ENCODE measurements around the gene CYP17A1.
"Not testable (repeated sequence)": the region's sequence is repeated elsewhere in the genome, so short reads cannot be mapped to it uniquely, and the experiment has no call there.

Gene CYP17A1

GRCh38 chr10:102835007-102835482, 2.2 kb downstream of the CYP17A1 start:
- no peak for DNase-seq (ENCODE audit: low read depth)

- DNase-seq (ENCODE audit: low read depth) = no peak
Observed at GRCh38 chr10:102834143-102834542, 3.1 kb downstream of the CYP17A1 start.

- DNase-seq (ENCODE audit: low read depth) = no peak
Observed at GRCh38 chr10:102832987-102833386, 4.2 kb downstream of the CYP17A1 start.

- DNase-seq (ENCODE audit: low read depth) = no peak
Observed at GRCh38 chr10:102832248-102832647, 5.0 kb downstream of the CYP17A1 start.

GRCh38 chr10:102831322-102832071, 5.7 kb downstream of the CYP17A1 start:
- no peak for DNase-seq (ENCODE audit: low read depth)

GRCh38 chr10:102827597-102827975, 9.6 kb downstream of the CYP17A1 start:
- DNase-seq (ENCODE audit: low read depth) = no peak

- DNase-seq (ENCODE audit: low read depth) = no peak
Observed at GRCh38 chr10:102826148-102826796, 10.9 kb downstream of the CYP17A1 start.

- no peak for DNase-seq (ENCODE audit: low read depth)
Observed at GRCh38 chr10:102824664-102825063, 12.5 kb downstream of the CYP17A1 start.

- DNase-seq (ENCODE audit: low read depth) = no peak
Observed at GRCh38 chr10:102822222-102822621, 15.0 kb downstream of the CYP17A1 start.

- not testable (repeated sequence) for DNase-seq (ENCODE audit: low read depth)
Observed at GRCh38 chr10:102820008-102820407, 17.2 kb downstream of the CYP17A1 start.

- no peak for DNase-seq (ENCODE audit: low read depth)
Observed at GRCh38 chr10:102819054-102819453, 18.2 kb downstream of the CYP17A1 start.

GRCh38 chr10:102817175-102817574, 20.0 kb downstream of the CYP17A1 start:
- no peak for DNase-seq (ENCODE audit: low read depth)

- peak; percentile 68 for DNase-seq (ENCODE audit: low read depth)
Observed at GRCh38 chr10:102815790-102816549, 21.2 kb downstream of the CYP17A1 start.

GRCh38 chr10:102814873-102815661, 22.1 kb downstream of the CYP17A1 start:
- no peak for DNase-seq (ENCODE audit: low read depth)

- no peak for DNase-seq (ENCODE audit: low read depth)
Observed at GRCh38 chr10:102814453-102814871, 22.8 kb downstream of the CYP17A1 start.

- no peak for DNase-seq (ENCODE audit: low read depth)
Observed at GRCh38 chr10:102813734-102814452, 23.3 kb downstream of the CYP17A1 start.

- no peak for DNase-seq (ENCODE audit: low read depth)
Observed at GRCh38 chr10:102813017-102813541, 24.1 kb downstream of the CYP17A1 start.

- DNase-seq (ENCODE audit: low read depth) = no peak
Observed at GRCh38 chr10:102812231-102812876, 24.9 kb downstream of the CYP17A1 start.

GRCh38 chr10:102811346-102811745, 25.9 kb downstream of the CYP17A1 start:
- DNase-seq (ENCODE audit: low read depth) = no peak

- DNase-seq (ENCODE audit: low read depth) = no peak
Observed at GRCh38 chr10:102808380-102808779, 28.8 kb downstream of the CYP17A1 start.
